ENCODE data around the gene TMPO. TPM values are rescaled to one million over a fixed set of nuclear protein-coding genes. Genes with fewer than 3 reads are reported as not detected.

TMPO gene
- total and polyA plus RNA-seq, 2 donors from 2014 or later = 13.9 to 55.5 TPM

DNA sequence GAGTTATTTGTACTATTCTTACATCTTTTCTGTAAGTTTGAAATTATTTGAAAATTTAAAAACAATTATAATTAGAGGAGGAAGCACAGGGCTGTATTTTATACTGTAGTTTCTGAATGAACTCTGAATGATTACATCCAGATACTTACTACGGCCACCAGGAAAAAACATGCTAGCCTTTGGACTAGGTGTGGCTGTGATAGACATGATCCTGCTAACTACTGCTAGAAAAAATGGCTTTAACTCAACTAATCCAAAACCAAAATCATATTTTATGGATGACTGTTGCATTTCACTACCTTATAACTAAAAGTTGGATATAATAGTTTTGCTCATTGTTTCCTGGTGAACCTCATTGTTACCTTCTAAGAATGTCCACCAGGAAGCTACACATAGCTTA, 63.0 kb downstream of the TMPO start:
- Histone ChIP-seq H3K36me3 (ENCODE audit: control insufficient read depth in 2 of 3, insufficient read depth in 3 of 3, low read length in 3 of 3) (no peaks in the 10 kb centered on the region), H3K9me3 (ENCODE audit: control insufficient read depth in 2 of 3, insufficient read depth in 1 of 3, low read length in 3 of 3) (no peaks in the 10 kb centered on the region), H3K27me3 (ENCODE audit: control insufficient read depth, insufficient read depth, low read length) (no peaks in the 10 kb centered on the region), H3K4me1 (ENCODE audit: control insufficient read depth in 2 of 3, insufficient read depth in 2 of 3, low read depth in 1 of 3, low read length in 3 of 3) (no peaks in the 10 kb centered on the region), H3K9ac (ENCODE audit: low read length in 3 of 3) (no peak overlapping the region), H3K4me3 (ENCODE audit: low read length in 3 of 3) (no peak overlapping the region), H3K27ac (ENCODE audit: low read depth in 2 of 2, low read length in 2 of 2) (no peak overlapping the region)
- DNase-seq = no peak
- intact Hi-C loops (cut with DNase I) = no loop called here
- no peak for FAIRE-seq
- no peak for TF ChIP-seq CTCF (IDR thresholded peaks at IDR 0.05; ENCODE audit: borderline replicate concordance, extremely low read depth, insufficient read depth)

- Histone ChIP-seq H3K27ac (ENCODE audit: low read depth in 2 of 2, low read length in 2 of 2) (no peak overlapping the region), H3K4me3 (ENCODE audit: low read length in 3 of 3) (no peak overlapping the region), H3K9me3 (ENCODE audit: control insufficient read depth in 2 of 3, insufficient read depth in 1 of 3, low read length in 3 of 3) (no peaks in the 10 kb centered on the region), H3K9ac (ENCODE audit: low read length in 3 of 3) (no peak overlapping the region), H3K27me3 (ENCODE audit: control insufficient read depth, insufficient read depth, low read length) (no peaks in the 10 kb centered on the region), H3K4me1 (ENCODE audit: control insufficient read depth in 2 of 3, insufficient read depth in 2 of 3, low read depth in 1 of 3, low read length in 3 of 3) (no peaks in the 10 kb centered on the region), H3K36me3 (ENCODE audit: control insufficient read depth in 2 of 3, insufficient read depth in 3 of 3, low read length in 3 of 3) (no peaks in the 10 kb centered on the region)
- FAIRE-seq = no peak
- intact Hi-C loops (cut with DNase I) = no loop called here
- DNase-seq = peak in 2 of 5 donors; percentile 30 to 47
- no peak for TF ChIP-seq CTCF (IDR thresholded peaks at IDR 0.05; ENCODE audit: borderline replicate concordance, extremely low read depth, insufficient read depth)
Measured at GRCh38 chr12:98578821-98579220, 63.4 kb downstream of the TMPO start.

DNA sequence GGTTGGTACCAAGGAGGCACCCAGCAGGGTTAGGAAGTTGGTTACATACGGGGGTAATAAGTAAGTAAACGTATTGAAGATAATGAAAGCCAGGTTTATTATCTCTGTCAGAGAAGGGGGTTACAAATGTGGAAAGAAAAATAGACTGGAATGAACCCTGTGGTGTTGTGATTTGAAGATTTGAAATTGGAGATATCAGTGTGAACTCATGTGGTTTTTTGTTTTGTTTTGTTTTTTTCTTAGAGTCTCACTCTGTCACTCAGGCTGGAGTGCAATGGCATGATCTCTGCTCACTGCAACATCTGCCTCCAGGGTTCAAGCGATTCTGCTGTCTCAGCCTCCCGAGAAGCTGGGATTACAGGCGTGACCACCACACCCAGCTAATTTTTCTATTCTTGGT, 64.0 kb downstream of the TMPO start:
- intact Hi-C loops (cut with DNase I) = no loop called here
- no peak for DNase-seq
- Histone ChIP-seq H3K9ac (ENCODE audit: low read length in 3 of 3) (no peak overlapping the region), H3K27ac (ENCODE audit: low read depth in 2 of 2, low read length in 2 of 2) (no peak overlapping the region), H3K9me3 (ENCODE audit: control insufficient read depth in 2 of 3, insufficient read depth in 1 of 3, low read length in 3 of 3) (no peaks in the 10 kb centered on the region), H3K36me3 (ENCODE audit: control insufficient read depth in 2 of 3, insufficient read depth in 3 of 3, low read length in 3 of 3) (no peaks in the 10 kb centered on the region), H3K4me1 (ENCODE audit: control insufficient read depth in 2 of 3, insufficient read depth in 2 of 3, low read depth in 1 of 3, low read length in 3 of 3) (no peaks in the 10 kb centered on the region), H3K27me3 (ENCODE audit: control insufficient read depth, insufficient read depth, low read length) (no peaks in the 10 kb centered on the region), H3K4me3 (ENCODE audit: low read length in 3 of 3) (no peak overlapping the region)
- no peak for TF ChIP-seq CTCF (IDR thresholded peaks at IDR 0.05; ENCODE audit: borderline replicate concordance, extremely low read depth, insufficient read depth)
- no peak for FAIRE-seq

- no peaks in the 10 kb centered on the region for H3K36me3 ChIP-seq (ENCODE audit: control insufficient read depth in 2 of 3, insufficient read depth in 3 of 3, low read length in 3 of 3)
- H3K4me3 ChIP-seq (ENCODE audit: low read length in 3 of 3) = no peak overlapping the region
- intact Hi-C loops (cut with DNase I) = no loop called here
- TF ChIP-seq CTCF (IDR thresholded peaks at IDR 0.05; ENCODE audit: borderline replicate concordance, extremely low read depth, insufficient read depth) = no peak
- H3K9ac ChIP-seq (ENCODE audit: low read length in 3 of 3) = no peak overlapping the region
- FAIRE-seq (no peak), DNase-seq (no peak)
- H3K4me1 ChIP-seq (ENCODE audit: control insufficient read depth in 2 of 3, insufficient read depth in 2 of 3, low read depth in 1 of 3, low read length in 3 of 3) = no peaks in the 10 kb centered on the region
- no peaks in the 10 kb centered on the region for H3K27me3 ChIP-seq (ENCODE audit: control insufficient read depth, insufficient read depth, low read length)
- no peaks in the 10 kb centered on the region for H3K9me3 ChIP-seq (ENCODE audit: control insufficient read depth in 2 of 3, insufficient read depth in 1 of 3, low read length in 3 of 3)
- no peak overlapping the region for H3K27ac ChIP-seq (ENCODE audit: low read depth in 2 of 2, low read length in 2 of 2)
Measured at GRCh38 chr12:98579835-98580234, 64.4 kb downstream of the TMPO start.
